Activated naive CD8-positive, alpha-beta T cell treated with anti-CD3 and anti-CD28 coated beads for 36 hours (primary cell): ENCODE results near the gene CLEC2B. TPM values are rescaled to one million over a fixed set of nuclear protein-coding genes. Genes with fewer than 3 reads are reported as not detected.
"Not testable (repeated sequence)": the region's sequence is repeated elsewhere in the genome, so short reads cannot be mapped to it uniquely, and the experiment has no call there.

Source experiments
- DNase-seq: peaks from one replicate; pipeline ENCODE4 v3.0.0; 2021
- H3K27ac Mint-ChIP-seq: one replicate; pipeline ENCODE4 v1.8.0; 2022; ENCODE audit warnings: mild to moderate bottlenecking, moderate library complexity, mixed read lengths
- H3K27me3 Mint-ChIP-seq: one replicate; pipeline ENCODE4 v1.8.0; 2022; ENCODE audit warnings: mild to moderate bottlenecking, mixed read lengths
- H3K36me3 Mint-ChIP-seq: one replicate; pipeline ENCODE4 v1.8.0; 2021; ENCODE audit warnings: mild to moderate bottlenecking, mixed read lengths
- H3K4me1 Mint-ChIP-seq: one replicate; pipeline ENCODE4 v1.8.0; 2021; ENCODE audit warnings: mixed read lengths
- H3K4me3 Mint-ChIP-seq: one replicate; pipeline ENCODE4 v1.8.0; 2022; ENCODE audit warnings: mild to moderate bottlenecking, moderate library complexity, mixed read lengths
- H3K9me3 Mint-ChIP-seq: one replicate; pipeline ENCODE4 v1.8.0; 2022; ENCODE audit warnings: mixed read lengths
- total RNA-seq, 2 experiments: library from RNA; stranded (reverse); gene quantifications; one replicate each; pipeline ENCODE4 v1.2.3, GENCODE V29; 2021

CLEC2B gene
- total RNA-seq, 2 experiments from 2014 or later = 21.1 to 25.6 TPM

GRCh38 chr12:9881988-9882387, 12.8 kb upstream of the CLEC2B start:
- Mint-ChIP-seq H3K36me3 (no peaks in the 10 kb centered on the region), H3K4me1 (peaks cover 12% of the 10 kb centered on the region), H3K27me3 (no peaks in the 10 kb centered on the region), H3K4me3 (no peak overlapping the region), H3K27ac (no peak overlapping the region), H3K9me3 (no peaks in the 10 kb centered on the region)
- no peak for DNase-seq

GRCh38 chr12:9881246-9881645, 12.1 kb upstream of the CLEC2B start, which contains the start of gene KLRF2:
TSS of gene KLRF2 (plus strand) at chr12:9881489. CDS start at chr12:9881596, 107 bp downstream.
- Mint-ChIP-seq H3K27ac (no peak within 1 kb of the TSS), H3K4me3 (no peak within 1 kb of the TSS), H3K4me1 (peaks cover 12% of the 10 kb centered on the region), H3K9me3 (no peaks in the 10 kb centered on the region), H3K27me3 (no peaks in the 10 kb centered on the region), H3K36me3 (no peaks in the 10 kb centered on the region)
- DNase-seq = no peak

GRCh38 chr12:9880532-9881078, 11.5 kb upstream of the CLEC2B start:
- no peaks in the 10 kb centered on the region for H3K36me3 Mint-ChIP-seq
- H3K27ac Mint-ChIP-seq = no peak overlapping the region
- H3K27me3 Mint-ChIP-seq = no peaks in the 10 kb centered on the region
- H3K9me3 Mint-ChIP-seq = no peaks in the 10 kb centered on the region
- no peak for DNase-seq
- H3K4me3 Mint-ChIP-seq = no peak overlapping the region
- H3K4me1 Mint-ChIP-seq = peaks cover 12% of the 10 kb centered on the region

GRCh38 chr12:9876120-9876519, 7.0 kb upstream of the CLEC2B start:
- not testable (repeated sequence) for DNase-seq, H3K36me3 Mint-ChIP-seq, H3K4me3 Mint-ChIP-seq, H3K27ac Mint-ChIP-seq, H3K9me3 Mint-ChIP-seq, H3K27me3 Mint-ChIP-seq
- peaks cover 19% of the 10 kb centered on the region for H3K4me1 Mint-ChIP-seq

GRCh38 chr12:9872742-9873141, 3.6 kb upstream of the CLEC2B start:
- H3K36me3 Mint-ChIP-seq = no peaks in the 10 kb centered on the region
- DNase-seq = no peak
- peaks cover 1% of the 10 kb centered on the region for H3K9me3 Mint-ChIP-seq
- no peaks in the 10 kb centered on the region for H3K27me3 Mint-ChIP-seq
- no peak overlapping the region for H3K27ac Mint-ChIP-seq
- no peak overlapping the region for H3K4me3 Mint-ChIP-seq
- H3K4me1 Mint-ChIP-seq = peaks cover 19% of the 10 kb centered on the region

- H3K27ac Mint-ChIP-seq = no peak overlapping the region
- peaks cover 3% of the 10 kb centered on the region for H3K36me3 Mint-ChIP-seq
- DNase-seq = no peak
- H3K4me3 Mint-ChIP-seq = no peak overlapping the region
- peaks cover 1% of the 10 kb centered on the region for H3K9me3 Mint-ChIP-seq
- peaks cover 19% of the 10 kb centered on the region for H3K4me1 Mint-ChIP-seq
- H3K27me3 Mint-ChIP-seq = no peaks in the 10 kb centered on the region
Measured at GRCh38 chr12:9872162-9872561, 3.0 kb upstream of the CLEC2B start.

- DNase-seq = no peak
- H3K4me1 Mint-ChIP-seq = peaks cover 26% of the 10 kb centered on the region
- H3K27ac Mint-ChIP-seq = peak overlapping the region; percentile 99
- peaks cover 4% of the 10 kb centered on the region for H3K36me3 Mint-ChIP-seq
- peaks cover 1% of the 10 kb centered on the region for H3K9me3 Mint-ChIP-seq
- peak overlapping the region; percentile 87 for H3K4me3 Mint-ChIP-seq
- H3K27me3 Mint-ChIP-seq = no peaks in the 10 kb centered on the region
Measured at GRCh38 chr12:9870286-9870866, 1.2 kb upstream of the CLEC2B start.

GRCh38 chr12:9868951-9869306, 225 bp downstream of the CLEC2B start:
- peaks cover 13% of the 10 kb centered on the region for H3K36me3 Mint-ChIP-seq
- peak overlapping the region; percentile 99 for H3K27ac Mint-ChIP-seq
- H3K9me3 Mint-ChIP-seq = peaks cover 4% of the 10 kb centered on the region
- H3K4me1 Mint-ChIP-seq = peaks cover 37% of the 10 kb centered on the region
- H3K27me3 Mint-ChIP-seq = no peaks in the 10 kb centered on the region
- DNase-seq = no peak
- H3K4me3 Mint-ChIP-seq = peak overlapping the region; percentile 87

- H3K4me3 Mint-ChIP-seq = peak overlapping the region; percentile 87
- peak overlapping the region; percentile 99 for H3K27ac Mint-ChIP-seq
- DNase-seq = no peak
- H3K36me3 Mint-ChIP-seq = peaks cover 19% of the 10 kb centered on the region
- H3K9me3 Mint-ChIP-seq = peaks cover 9% of the 10 kb centered on the region
- H3K27me3 Mint-ChIP-seq = no peaks in the 10 kb centered on the region
- peaks cover 42% of the 10 kb centered on the region for H3K4me1 Mint-ChIP-seq
Measured at GRCh38 chr12:9868311-9868801, 798 bp downstream of the CLEC2B start.

- H3K27me3 Mint-ChIP-seq = no peaks in the 10 kb centered on the region
- H3K9me3 Mint-ChIP-seq = peaks cover 16% of the 10 kb centered on the region
- H3K4me3 Mint-ChIP-seq = peak overlapping the region; percentile 83
- peaks cover 48% of the 10 kb centered on the region for H3K4me1 Mint-ChIP-seq
- no peak for DNase-seq
- peak overlapping the region; percentile 93 for H3K27ac Mint-ChIP-seq
- H3K36me3 Mint-ChIP-seq = peaks cover 27% of the 10 kb centered on the region
Measured at GRCh38 chr12:9867531-9867930, 1.6 kb downstream of the CLEC2B start.

- Mint-ChIP-seq H3K27ac (peak overlapping the region; percentile 93), H3K9me3 (peaks cover 18% of the 10 kb centered on the region), H3K4me1 (peaks cover 46% of the 10 kb centered on the region), H3K36me3 (peaks cover 30% of the 10 kb centered on the region), H3K4me3 (peak overlapping the region; percentile 83), H3K27me3 (no peaks in the 10 kb centered on the region)
- DNase-seq = no peak
Measured at GRCh38 chr12:9866860-9867269, 2.3 kb downstream of the CLEC2B start.

GRCh38 chr12:9864913-9865675, 4.1 kb downstream of the CLEC2B start:
- Mint-ChIP-seq H3K4me3 (peak overlapping the region; percentile 84), H3K27me3 (no peaks in the 10 kb centered on the region), H3K27ac (peak overlapping the region; percentile 93), H3K4me1 (peaks cover 42% of the 10 kb centered on the region), H3K9me3 (peaks cover 21% of the 10 kb centered on the region), H3K36me3 (peaks cover 34% of the 10 kb centered on the region)
- DNase-seq = no peak

- H3K36me3 Mint-ChIP-seq = peaks cover 60% of the 10 kb centered on the region
- peaks cover 62% of the 10 kb centered on the region for H3K4me1 Mint-ChIP-seq
- no peak for DNase-seq
- H3K9me3 Mint-ChIP-seq = peaks cover 9% of the 10 kb centered on the region
- no peak overlapping the region for H3K27ac Mint-ChIP-seq
- no peaks in the 10 kb centered on the region for H3K27me3 Mint-ChIP-seq
- H3K4me3 Mint-ChIP-seq = no peak overlapping the region
Measured at GRCh38 chr12:9858135-9858534, 11.0 kb downstream of the CLEC2B start.

- no peak overlapping the region for H3K27ac Mint-ChIP-seq
- H3K27me3 Mint-ChIP-seq = no peaks in the 10 kb centered on the region
- H3K36me3 Mint-ChIP-seq = peaks cover 62% of the 10 kb centered on the region
- peaks cover 3% of the 10 kb centered on the region for H3K9me3 Mint-ChIP-seq
- H3K4me1 Mint-ChIP-seq = peaks cover 62% of the 10 kb centered on the region
- no peak overlapping the region for H3K4me3 Mint-ChIP-seq
- DNase-seq = no peak
Measured at GRCh38 chr12:9856894-9857293, 12.3 kb downstream of the CLEC2B start.

- peaks cover 2% of the 10 kb centered on the region for H3K9me3 Mint-ChIP-seq
- peak overlapping the region; percentile 32 for H3K27ac Mint-ChIP-seq
- no peak for DNase-seq
- H3K27me3 Mint-ChIP-seq = no peaks in the 10 kb centered on the region
- H3K4me3 Mint-ChIP-seq = no peak overlapping the region
- H3K4me1 Mint-ChIP-seq = peaks cover 62% of the 10 kb centered on the region
- H3K36me3 Mint-ChIP-seq = peaks cover 67% of the 10 kb centered on the region
Measured at GRCh38 chr12:9856151-9856550, 13.0 kb downstream of the CLEC2B start.
